H9 (cell line): ENCODE data around the gene CCDC70. TPM values are rescaled to one million over a fixed set of nuclear protein-coding genes. Genes with fewer than 3 reads are reported as not detected.

Experiments used
- DNase-seq: peaks from one replicate; pipeline ENCODE4 v3.0.0-alpha.2; 2017
- H2AFZ ChIP-seq: one replicate; pipeline ENCODE4 v1.6.1; 2013; ENCODE audit warnings: mild to moderate bottlenecking, low read length, control low read depth, moderate library complexity
- H2AK5ac ChIP-seq: 2 replicates; pipeline ENCODE4 v1.6.1; 2013; ENCODE audit warnings: low read length, control low read depth, mixed read lengths; ENCODE audit not compliant: insufficient read length
- H2BK120ac ChIP-seq: one replicate; pipeline ENCODE4 v1.6.1; 2013; ENCODE audit warnings: low read depth, mild to moderate bottlenecking, low read length, control low read depth, inconsistent platforms; ENCODE audit not compliant: poor library complexity, severe bottlenecking
- H2BK12ac ChIP-seq: 2 replicates; pipeline ENCODE4 v1.6.1; 2013; ENCODE audit warnings: low read length, control low read depth, mixed read lengths, low read depth; ENCODE audit not compliant: insufficient read length
- H2BK15ac ChIP-seq: 2 replicates; pipeline ENCODE4 v1.6.1; 2013; ENCODE audit warnings: low read depth, low read length, control low read depth
- H2BK20ac ChIP-seq: one replicate; pipeline ENCODE4 v1.6.1; 2013; ENCODE audit warnings: low read depth, mild to moderate bottlenecking, low read length, control low read depth, inconsistent platforms; ENCODE audit not compliant: poor library complexity, severe bottlenecking
- H2BK5ac ChIP-seq: 2 replicates; pipeline ENCODE4 v1.6.1; 2013; ENCODE audit warnings: low read length, control low read depth, mixed read lengths; ENCODE audit not compliant: insufficient read length
- H3K14ac ChIP-seq: 2 replicates; pipeline ENCODE4 v1.6.1; 2013; ENCODE audit warnings: low read length, control low read depth; ENCODE audit not compliant: insufficient read depth
- H3K18ac ChIP-seq: 2 replicates; pipeline ENCODE4 v1.6.1; 2013; ENCODE audit warnings: low read depth, mild to moderate bottlenecking, mixed read lengths, low read length, control low read depth; ENCODE audit not compliant: insufficient read length
- H3K23ac ChIP-seq: 2 replicates; pipeline ENCODE4 v1.6.1; 2013; ENCODE audit warnings: low read length, control low read depth, mixed read lengths, low read depth; ENCODE audit not compliant: insufficient read length
- H3K23me2 ChIP-seq: 2 replicates; pipeline ENCODE4 v1.6.1; 2013; ENCODE audit warnings: low read depth, mild to moderate bottlenecking, mixed read lengths, low read length, control low read depth; ENCODE audit not compliant: insufficient read length, poor library complexity, severe bottlenecking
- H3K27ac ChIP-seq: 2 replicates; pipeline ENCODE4 v1.5.1; 2013; ENCODE audit warnings: low read length, control low read depth, mixed read lengths, low read depth; ENCODE audit not compliant: insufficient read length
- H3K27me3 ChIP-seq: 2 replicates; pipeline ENCODE4 v1.6.1; 2013; ENCODE audit warnings: low read length, control low read depth, inconsistent platforms; ENCODE audit not compliant: insufficient read depth
- H3K4ac ChIP-seq: 2 replicates; pipeline ENCODE4 v1.6.1; 2013; ENCODE audit warnings: low read depth, mild to moderate bottlenecking, control low read depth, inconsistent platforms, low read length, moderate library complexity
- H3K4me1 ChIP-seq: 2 replicates; pipeline ENCODE4 v1.6.1; 2013; ENCODE audit warnings: low read length, control low read depth, inconsistent platforms; ENCODE audit not compliant: insufficient read depth
- H3K4me2 ChIP-seq: 2 replicates; pipeline ENCODE4 v1.6.1; 2013; ENCODE audit warnings: low read length, control low read depth, mixed read lengths; ENCODE audit not compliant: insufficient read length, insufficient read depth
- H3K56ac ChIP-seq: 2 replicates; pipeline ENCODE4 v1.6.1; 2013; ENCODE audit warnings: low read depth, mild to moderate bottlenecking, mixed read lengths, low read length, control low read depth; ENCODE audit not compliant: insufficient read length
- H3K79me1 ChIP-seq: 2 replicates; pipeline ENCODE4 v1.6.1; 2013; ENCODE audit warnings: low read depth, mild to moderate bottlenecking, moderate library complexity, low read length, control low read depth, inconsistent platforms; ENCODE audit not compliant: insufficient read depth, poor library complexity, severe bottlenecking
- H3K79me2 ChIP-seq: 2 replicates; pipeline ENCODE4 v1.6.1; 2013; ENCODE audit warnings: low read length, control low read depth, inconsistent platforms; ENCODE audit not compliant: insufficient read depth
- H3K9ac ChIP-seq: 2 replicates; pipeline ENCODE4 v1.6.1; 2013; ENCODE audit warnings: low read length, control low read depth, mixed read lengths; ENCODE audit not compliant: insufficient read length; ENCODE audit errors: extremely low read depth
- H3K9me3 ChIP-seq: one replicate; pipeline ENCODE4 v1.6.1; 2013; ENCODE audit warnings: low read depth, low read length, inconsistent platforms; ENCODE audit not compliant: control insufficient read depth
- H3T11ph ChIP-seq: one replicate; pipeline ENCODE4 v1.6.1; 2013; ENCODE audit warnings: mild to moderate bottlenecking, low read length, control low read depth, inconsistent platforms
- H4K20me1 ChIP-seq: one replicate; pipeline ENCODE4 v1.6.1; 2013; ENCODE audit not compliant: control insufficient read depth, insufficient read length, insufficient read depth
- H4K5ac ChIP-seq: 2 replicates; pipeline ENCODE4 v1.6.1; 2013; ENCODE audit warnings: low read depth, mild to moderate bottlenecking, mixed read lengths, low read length, control low read depth; ENCODE audit not compliant: insufficient read length
- H4K8ac ChIP-seq: replicated peaks from 2 replicates; pipeline ENCODE4 v1.6.1; 2013; ENCODE audit warnings: low read length, control low read depth, mixed read lengths, low read depth; ENCODE audit not compliant: insufficient read length
- H4K91ac ChIP-seq: 2 replicates; pipeline ENCODE4 v1.6.1; 2013; ENCODE audit warnings: low read depth, mild to moderate bottlenecking, moderate library complexity, mixed read lengths, low read length, control low read depth; ENCODE audit not compliant: insufficient read length
- H3K27ac Mint-ChIP-seq, 3 experiments: 2 replicates in 2 of 3; 3 replicates in 1 of 3; pipeline ENCODE4 v1.8.0; 2020 to 2021; ENCODE audit warnings: mixed read lengths in 3 of 3, mild to moderate bottlenecking in 1 of 3, moderate library complexity in 1 of 3
- H3K27me3 Mint-ChIP-seq: 2 replicates; pipeline ENCODE4 v1.8.0; 2021; ENCODE audit warnings: low read depth, mild to moderate bottlenecking, moderate library complexity, mixed read lengths
- H3K36me3 Mint-ChIP-seq, 3 experiments: 2 replicates in 2 of 3; 3 replicates in 1 of 3; pipeline ENCODE4 v1.8.0; 2020 to 2021; ENCODE audit warnings: low read depth in 3 of 3, mixed read lengths in 3 of 3; ENCODE audit not compliant: insufficient read depth in 1 of 3
- H3K4me1 Mint-ChIP-seq, 2 experiments: 2 replicates each; pipeline ENCODE4 v1.8.0; 2020; ENCODE audit warnings: mixed read lengths in 2 of 2
- H3K4me3 Mint-ChIP-seq, 2 experiments: 2 replicates in 1 of 2; 3 replicates in 1 of 2; pipeline ENCODE4 v1.8.0; 2020 to 2021; ENCODE audit warnings: mild to moderate bottlenecking in 2 of 2, mixed read lengths in 2 of 2, moderate library complexity in 1 of 2
- H3K9me3 Mint-ChIP-seq, 2 experiments: 2 replicates in 1 of 2; 3 replicates in 1 of 2; pipeline ENCODE4 v1.8.0; 2020; ENCODE audit warnings: mild to moderate bottlenecking in 2 of 2, mixed read lengths in 2 of 2, moderate library complexity in 1 of 2
- CTCF ChIP-seq: fragments of 200-600 bp; sonication (generic); conservative IDR thresholded peaks from 3 replicates; pipeline ENCODE4 v1.8.0; 2021; ENCODE audit warnings: antibody characterized with exemption, mild to moderate bottlenecking
- WGBS: extraction: QIAGEN DNeasy Blood & Tissue Kit; methylation state at CpG from one replicate; pipeline ENCODE4 v1.1.7; 2013; ENCODE audit warnings: missing lambda C conversion rate, low lambda C conversion rate, mixed read lengths; ENCODE audit not compliant: insufficient read length; ENCODE audit errors: extremely low coverage; 5-methylcytosine and 5-hydroxymethylcytosine counted together
- total RNA-seq: library from RNA; stranded (reverse); gene quantifications from 2 replicates; pipeline ENCODE4 v1.2.1, GENCODE V29; 2021

Gene CCDC70
- total RNA-seq, 1 experiment from 2014 or later: not detected

GRCh38 chr13:51818781-51819511 lies 42.8 kb upstream of the CCDC70 start:
- Histone ChIP-seq H3K14ac (peak overlapping the region; percentile 40; the same call in 1 of the 2 replicates), H4K91ac (no peak overlapping the region), H3K9ac (no peak overlapping the region), H4K5ac (no peak overlapping the region), H4K8ac (no peak overlapping the region), H2BK12ac (no peak overlapping the region), H3K4me2 (no peak overlapping the region), H3K79me1 (no peaks in the 10 kb centered on the region), H2BK5ac (no peak overlapping the region), H3K9me3 (no peaks in the 10 kb centered on the region), H3K27ac (no peak overlapping the region), H3K23me2 (peaks cover 4% of the 10 kb centered on the region), H2BK20ac (no peak overlapping the region), H3K4ac (no peak overlapping the region), H3K56ac (no peak overlapping the region), H2BK120ac (no peak overlapping the region), H2AK5ac (no peak overlapping the region), H2AFZ (no peak overlapping the region), H3K23ac (no peak overlapping the region), H3T11ph (no peak overlapping the region), H4K20me1 (no peaks in the 10 kb centered on the region), H3K79me2 (no peaks in the 10 kb centered on the region), H3K27me3 (peaks cover 2% of the 10 kb centered on the region; the same call in 1 of the 2 replicates), H2BK15ac (no peak overlapping the region; the same call in 1 of the 2 replicates), H3K18ac (peak overlapping the region; percentile 62), H3K4me1 (peaks cover 6% of the 10 kb centered on the region; the same call in 1 of the 2 replicates)
- Mint-ChIP-seq H3K9me3 (no peaks in the 10 kb centered on the region), H3K27me3 (peaks cover 2% of the 10 kb centered on the region), H3K27ac (peak overlapping the region in 1 of 3 experiments; percentile 33; a peak in 1 of 7 replicates), H3K4me1 (peaks cover 37 to 40% of the 10 kb centered on the region in 2 experiments), H3K36me3 (no peaks in the 10 kb centered on the region), H3K4me3 (no peak overlapping the region; a peak in 2 of 5 replicates)
- TF ChIP-seq CTCF: no peak
- no CpG with 5 or more reads among the region's 9 CpGs for WGBS
- DNase-seq: no peak
